ENCODE measurements around the gene MED12L. TPM values are rescaled to one million over a fixed set of nuclear protein-coding genes. Genes with fewer than 3 reads are reported as not detected.

MED12L gene
- total and polyA plus RNA-seq, 12 donors: 0.03 to 4.5 (median 0.71) TPM

GRCh38 chr3:151371526-151371925 is 286.1 kb downstream of the MED12L start:
- no peak for TF ChIP-seq CTCF (IDR thresholded peaks at IDR 0.05)
- intact Hi-C loops (cut with DNase I): no loop called here
- H3K27me3 ChIP-seq: no peaks in the 10 kb centered on the region
- ATAC-seq (no peak), DNase-seq (no peak)
- H3K4me1 ChIP-seq: no peaks in the 10 kb centered on the region
- no peaks in the 10 kb centered on the region for H3K9me3 ChIP-seq
- no peak overlapping the region for H3K27ac ChIP-seq
- no peak overlapping the region for H3K4me3 ChIP-seq
- H3K36me3 ChIP-seq: no peaks in the 10 kb centered on the region

GRCh38 chr3:151372063-151372820 is 286.8 kb downstream of the MED12L start:
- Histone ChIP-seq H3K27ac (no peak overlapping the region), H3K4me1 (no peaks in the 10 kb centered on the region), H3K9me3 (no peaks in the 10 kb centered on the region), H3K4me3 (no peak overlapping the region), H3K27me3 (no peaks in the 10 kb centered on the region), H3K36me3 (no peaks in the 10 kb centered on the region)
- WGBS, 2 donors: 85 to 89% methylated on average over 4 of the region's 4 CpGs
- no peak for TF ChIP-seq CTCF (IDR thresholded peaks at IDR 0.05)
- ATAC-seq (no peak), DNase-seq (no peak)
- intact Hi-C loops (cut with DNase I): no loop called here

- Histone ChIP-seq H3K9me3 (no peaks in the 10 kb centered on the region), H3K4me1 (peaks cover 0 to 12% (median 0%) of the 10 kb centered on the region in 9 donors), H3K27ac (no peak overlapping the region), H3K36me3 (no peaks in the 10 kb centered on the region), H3K27me3 (no peaks in the 10 kb centered on the region), H3K4me3 (no peak overlapping the region)
- no peak for ATAC-seq
- intact Hi-C loops (cut with DNase I): no loop called here
- 92% methylated on average over 8 of the region's 8 CpGs for WGBS, 2 donors
- no peak for DNase-seq
- TF ChIP-seq CTCF (IDR thresholded peaks at IDR 0.05): no peak
These were observed 292.4 kb downstream of the MED12L start for GRCh38 chr3:151377768-151378385.

GRCh38 chr3:151379083-151379734 is 293.7 kb downstream of the MED12L start:
- ATAC-seq (peak in 3 of 8 donors; percentile 48 to 57 (median 51)), DNase-seq (peak; percentile 14 to 16)
- Histone ChIP-seq H3K4me3 (no peak overlapping the region), H3K36me3 (no peaks in the 10 kb centered on the region), H3K9me3 (no peaks in the 10 kb centered on the region), H3K27ac (no peak overlapping the region), H3K27me3 (no peaks in the 10 kb centered on the region), H3K4me1 (peaks cover 0 to 24% (median 0%) of the 10 kb centered on the region in 9 donors)
- TF ChIP-seq CTCF (IDR thresholded peaks at IDR 0.05): peak in 8 of 9 donors; percentile 5 to 62 (median 44)
- intact Hi-C loops (cut with DNase I): no loop called here
- 58 to 67% methylated on average over 4 of the region's 4 CpGs for WGBS, 2 donors

Data from heart right ventricle (tissue), 16 donors.